T-helper 9 cell (primary cell): ENCODE data around the gene CLMP.
A peak's percentile ranks its signal among the peaks of the same experiment; 100 is the strongest.

Experiments used
- DNase-seq: peaks from one replicate; pipeline ENCODE4 v3.0.0-alpha.2; 2020
- total RNA-seq, 2 donors: gene quantifications; one replicate each; lab custom pipeline; 2026; lab: John Stamatoyannopoulos, UW

The CLMP gene, protein sequence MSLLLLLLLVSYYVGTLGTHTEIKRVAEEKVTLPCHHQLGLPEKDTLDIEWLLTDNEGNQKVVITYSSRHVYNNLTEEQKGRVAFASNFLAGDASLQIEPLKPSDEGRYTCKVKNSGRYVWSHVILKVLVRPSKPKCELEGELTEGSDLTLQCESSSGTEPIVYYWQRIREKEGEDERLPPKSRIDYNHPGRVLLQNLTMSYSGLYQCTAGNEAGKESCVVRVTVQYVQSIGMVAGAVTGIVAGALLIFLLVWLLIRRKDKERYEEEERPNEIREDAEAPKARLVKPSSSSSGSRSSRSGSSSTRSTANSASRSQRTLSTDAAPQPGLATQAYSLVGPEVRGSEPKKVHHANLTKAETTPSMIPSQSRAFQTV
- total RNA-seq = 1.2 to 2.2 reads per million in 2 donors

GRCh38 chr11:123195188-123196059 is at the start of gene CLMP:
Gene CLMP (minus strand): TSS chr11:123195248. CDS start chr11:123194940, 308 bp downstream.
- no peak for DNase-seq

GRCh38 chr11:123241874-123242543 is 47.0 kb upstream of the CLMP start:
- DNase-seq = no peak

DNA sequence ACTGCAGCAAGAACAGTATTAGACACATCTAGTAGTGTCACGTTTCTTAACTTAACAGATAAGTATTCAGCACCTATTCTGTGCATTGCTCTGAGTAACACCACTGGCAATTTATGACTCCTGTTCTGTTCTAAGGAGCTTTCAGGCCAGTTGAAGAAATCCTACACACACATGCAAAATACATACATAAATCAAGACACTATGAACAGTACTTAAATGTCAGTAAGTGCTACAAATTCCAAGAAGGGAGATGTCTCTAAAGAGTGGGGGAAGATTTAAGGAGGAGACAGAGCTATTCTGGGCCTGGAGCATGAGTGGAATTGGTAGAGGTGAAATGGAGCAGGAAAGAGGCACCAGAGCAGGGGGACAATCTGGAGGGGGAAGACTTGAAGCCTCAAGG is 46.2 kb upstream of the CLMP start:
- no peak for DNase-seq

DNA sequence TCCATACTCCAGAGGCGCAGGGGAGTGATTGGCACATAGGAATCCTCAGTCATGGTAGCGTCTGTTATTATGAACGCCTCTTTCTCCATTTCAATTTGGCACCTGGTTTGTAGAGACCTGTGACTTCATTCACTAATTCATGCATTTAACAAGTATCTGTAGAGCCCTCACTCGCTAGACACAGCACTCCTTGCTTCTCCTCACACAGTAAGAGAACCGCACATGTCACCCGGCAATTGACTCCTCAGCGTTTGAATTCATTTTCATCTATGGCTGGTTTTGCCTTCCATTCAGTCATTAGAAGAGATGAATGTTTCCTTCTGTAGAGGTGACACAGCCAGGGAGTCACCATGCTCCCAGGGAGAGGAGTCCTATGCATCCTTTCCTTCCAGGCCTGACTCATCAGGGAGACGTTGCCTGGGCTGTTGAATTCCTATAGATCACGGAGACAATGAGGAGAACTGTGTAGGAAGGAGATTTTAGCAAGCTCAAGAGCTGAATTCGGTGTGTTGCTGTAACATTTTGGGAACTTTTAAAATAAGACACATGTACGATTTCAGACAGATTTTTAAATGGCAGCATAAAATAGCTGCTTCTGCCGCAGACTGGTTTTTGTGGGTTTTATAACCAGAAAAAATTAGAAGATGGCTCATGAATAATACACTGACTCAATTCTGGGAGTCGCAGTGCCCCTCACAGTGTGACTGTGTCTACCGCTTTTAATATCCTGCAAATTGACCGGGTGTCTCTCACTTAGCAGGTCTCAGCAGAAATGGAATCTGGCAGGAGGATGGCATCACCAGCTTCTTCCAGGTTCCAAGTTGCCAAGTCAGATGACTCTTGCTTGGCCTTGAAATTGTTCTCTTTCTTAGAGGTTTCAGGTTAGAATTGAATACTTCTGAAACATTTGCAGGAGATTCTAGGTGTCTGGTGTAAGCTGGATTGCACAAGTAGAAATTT is 44.4 kb upstream of the CLMP start:
- no peak for DNase-seq

GRCh38 chr11:123238297-123238696 is 43.2 kb upstream of the CLMP start:
- DNase-seq = no peak

DNA sequence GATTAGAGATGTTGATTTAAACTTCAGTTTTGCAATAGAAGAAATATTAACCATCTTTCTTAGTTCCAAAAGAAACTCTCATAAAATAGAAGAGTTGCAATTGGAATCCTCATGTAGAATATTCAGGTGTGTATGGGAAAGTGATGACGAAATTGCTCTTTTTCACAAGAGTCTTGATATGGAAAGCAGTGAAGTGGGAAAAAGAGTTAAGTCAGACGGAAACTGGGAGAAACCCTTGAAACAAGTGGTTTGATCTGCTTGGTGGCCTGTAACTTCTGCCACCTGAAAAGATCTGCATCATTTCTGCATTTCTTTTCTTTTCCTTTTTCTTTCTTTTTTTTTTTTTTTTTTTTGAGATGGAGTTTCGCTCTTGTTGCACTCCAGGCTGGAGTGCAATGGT is 41.8 kb upstream of the CLMP start:
- no peak for DNase-seq

DNA sequence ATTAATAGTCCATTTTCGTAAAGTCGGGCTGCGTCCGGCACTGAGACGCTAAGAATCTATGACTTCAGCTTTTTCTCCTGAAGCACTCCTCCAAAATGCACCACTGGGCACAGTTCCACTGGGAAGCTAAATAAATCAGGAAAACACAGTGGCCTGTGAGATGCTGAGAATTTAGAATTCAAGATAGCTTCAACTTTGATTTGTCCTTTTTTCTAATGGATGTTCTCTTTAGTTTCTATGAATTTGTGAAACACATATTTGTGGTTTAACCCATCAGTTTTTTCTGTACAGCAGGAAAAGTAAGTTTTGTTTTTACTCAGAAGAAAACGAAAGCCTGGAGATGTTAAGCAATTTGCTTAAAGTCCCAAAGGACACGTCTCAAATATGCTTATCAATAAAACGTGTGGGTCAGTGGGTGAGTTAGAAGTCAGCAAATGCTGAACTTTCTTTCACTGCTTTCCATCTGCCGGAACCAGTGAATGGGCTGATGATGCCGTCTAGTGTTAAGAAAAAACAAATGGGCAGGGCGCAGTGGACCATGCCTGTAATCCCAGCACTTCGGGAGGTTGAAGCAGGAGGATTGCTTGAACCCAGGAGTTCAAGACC is 40.7 kb upstream of the CLMP start:
- no peak for DNase-seq

GRCh38 chr11:123235117-123235655 is 40.1 kb upstream of the CLMP start:
- DNase-seq = peak; percentile 17

- no peak for DNase-seq
Observed at GRCh38 chr11:123233975-123234334, 38.9 kb upstream of the CLMP start.

DNA sequence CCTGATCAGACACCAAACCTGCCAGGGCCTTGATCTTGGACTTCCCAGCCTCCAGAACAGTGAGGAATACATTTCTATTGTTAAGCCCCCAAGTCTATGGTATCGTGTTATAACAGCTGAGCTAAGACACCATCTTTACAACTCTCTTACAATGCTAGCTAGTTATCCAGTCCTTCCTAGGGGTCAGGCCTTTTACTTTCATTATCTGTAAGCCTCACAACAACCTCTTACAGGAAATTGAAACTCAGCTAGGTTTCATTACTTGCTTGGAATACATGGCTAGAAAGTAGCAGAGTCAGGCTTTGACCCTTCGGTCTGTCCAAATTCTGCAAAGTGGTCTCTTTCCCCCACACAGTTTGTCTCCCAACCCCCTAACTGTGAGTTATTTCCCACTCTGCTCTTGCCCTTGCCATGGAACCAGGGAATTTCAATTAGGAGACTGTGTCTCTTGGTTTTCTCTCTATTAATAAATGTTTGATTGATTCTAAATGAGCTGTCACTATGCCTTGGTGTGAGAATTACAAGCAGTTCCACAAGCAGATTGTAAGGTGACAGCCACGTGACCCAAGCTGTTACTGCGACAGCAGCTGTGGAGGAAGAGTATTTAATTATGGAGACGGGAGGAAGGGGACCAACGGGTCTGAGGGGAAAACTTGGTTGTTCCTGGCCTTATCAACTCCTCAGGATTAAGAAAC is 38.4 kb upstream of the CLMP start:
- DNase-seq = no peak

DNA sequence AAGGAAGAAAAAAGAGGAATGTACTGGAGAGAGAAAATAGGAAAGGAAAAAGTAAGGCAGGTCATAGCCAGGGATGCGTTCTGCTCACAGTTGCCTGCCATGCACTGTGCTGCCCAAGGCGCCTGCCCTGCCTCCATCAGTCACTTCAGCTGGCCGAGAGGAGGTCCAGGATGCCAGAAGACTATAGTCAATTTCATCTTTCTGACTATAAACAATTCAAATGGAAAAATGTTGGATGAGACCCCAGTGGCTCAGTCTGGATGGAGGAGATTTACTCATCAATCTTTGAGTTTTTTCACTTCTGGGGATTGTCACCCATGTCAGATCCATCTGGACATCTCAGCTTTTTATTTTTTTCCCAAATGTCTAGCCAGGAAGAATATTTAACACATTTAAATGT is 36.7 kb upstream of the CLMP start:
- DNase-seq = no peak

GRCh38 chr11:123231256-123231655 is 36.2 kb upstream of the CLMP start:
- no peak for DNase-seq

GRCh38 chr11:123230346-123230745 is 35.3 kb upstream of the CLMP start:
- no peak for DNase-seq

- no peak for DNase-seq
Observed at GRCh38 chr11:123228496-123229163, 33.6 kb upstream of the CLMP start.

GRCh38 chr11:123227763-123228495 is 32.9 kb upstream of the CLMP start:
- DNase-seq = no peak

GRCh38 chr11:123221584-123221983 is 26.5 kb upstream of the CLMP start:
- DNase-seq = no peak

- no peak for DNase-seq
Observed at GRCh38 chr11:123221096-123221561, 26.1 kb upstream of the CLMP start.

DNA sequence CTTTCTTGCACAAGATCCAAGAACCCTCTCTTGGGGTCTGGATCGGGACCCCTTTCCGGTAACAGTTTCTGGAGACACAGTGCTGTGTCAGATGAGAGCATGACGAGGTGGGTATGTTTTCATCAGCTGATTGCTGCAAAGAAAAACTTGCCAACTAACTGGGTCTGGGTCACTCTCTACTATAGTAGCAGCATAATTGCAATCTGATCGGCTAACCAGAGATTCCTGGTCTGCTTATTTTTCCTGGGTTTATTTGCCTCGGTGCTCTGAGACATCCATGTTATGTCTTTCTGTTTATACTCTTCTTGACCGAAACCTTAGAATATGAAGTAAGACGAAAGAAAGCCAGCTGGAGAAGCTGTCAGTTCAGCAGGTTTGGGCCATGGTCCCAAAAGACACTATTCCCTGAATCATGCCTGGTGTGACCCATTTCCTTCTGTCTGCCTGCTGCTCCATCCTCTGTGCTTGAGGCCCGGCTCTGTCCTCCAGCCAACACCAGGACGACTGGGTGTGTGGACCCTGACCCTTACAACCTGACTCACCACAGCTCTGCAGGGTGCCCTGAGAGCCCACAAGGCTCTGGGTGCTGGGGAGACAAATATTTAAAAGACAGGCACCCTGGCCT is 24.1 kb upstream of the CLMP start:
- no peak for DNase-seq

- no peak for DNase-seq
Observed at GRCh38 chr11:123218451-123218850, 23.4 kb upstream of the CLMP start.
